Measurements from ENCODE around the gene UBE2S. TPM values are rescaled to one million over a fixed set of nuclear protein-coding genes. Genes with fewer than 3 reads are reported as not detected.
"Not testable (repeated sequence)": the region's sequence is repeated elsewhere in the genome, so short reads cannot be mapped to it uniquely, and the experiment has no call there.

UBE2S gene
- total RNA-seq, 3 donors from 2014 or later = 7.2 to 9.0 (median 8.9) TPM

DNA sequence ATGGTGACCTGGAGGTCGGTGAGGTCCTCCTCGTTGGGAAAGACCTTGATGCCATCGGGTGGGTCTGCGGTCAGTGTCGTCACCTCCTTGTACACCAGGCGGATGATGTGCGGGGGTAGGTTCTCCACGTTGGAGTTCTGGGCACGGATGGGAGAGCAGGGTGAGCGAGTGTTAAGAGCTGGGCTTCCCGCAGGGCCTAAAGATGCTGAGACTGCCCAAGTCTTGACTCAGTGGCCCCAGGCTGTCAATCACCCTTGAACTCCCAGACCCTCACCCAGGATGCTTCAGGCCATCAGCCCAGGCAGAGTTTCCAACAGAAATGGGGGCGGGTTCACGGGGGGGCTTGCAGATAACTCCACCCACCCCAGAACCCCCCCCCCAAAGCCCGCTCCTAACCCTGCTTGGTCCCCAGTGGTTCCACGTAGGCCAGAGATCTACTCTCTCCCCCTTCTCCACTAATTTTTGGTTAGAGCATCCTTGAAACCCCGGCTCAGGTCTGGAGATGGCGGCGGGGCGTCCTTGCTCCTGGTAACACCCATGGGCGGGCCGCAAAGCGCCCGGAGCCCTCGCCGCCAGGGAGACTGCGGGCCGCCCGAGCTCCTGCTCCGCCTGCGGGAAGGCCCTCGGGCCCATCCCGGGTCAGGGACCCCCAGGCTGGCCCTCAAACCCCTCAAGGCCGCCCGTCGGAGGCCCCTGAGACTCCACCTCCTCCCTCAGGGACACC lies 600 bp downstream of the UBE2S start:
- Histone ChIP-seq H3K9me3 (no peaks in the 10 kb centered on the region), H3K27me3 (no peaks in the 10 kb centered on the region), H3K4me1 (peaks cover 4 to 10% of the 10 kb centered on the region in 2 donors), H3K36me3 (no peaks in the 10 kb centered on the region), H3K27ac (peak overlapping the region; percentile 93 to 99), H3K4me3 (peak overlapping the region; percentile 94 to 95 (median 95))
- no peak for TF ChIP-seq POLR2AphosphoS5 (IDR thresholded peaks at IDR 0.05)
- no peak for TF ChIP-seq POLR2A (IDR thresholded peaks at IDR 0.05)
- TF ChIP-seq, protein P1, sequence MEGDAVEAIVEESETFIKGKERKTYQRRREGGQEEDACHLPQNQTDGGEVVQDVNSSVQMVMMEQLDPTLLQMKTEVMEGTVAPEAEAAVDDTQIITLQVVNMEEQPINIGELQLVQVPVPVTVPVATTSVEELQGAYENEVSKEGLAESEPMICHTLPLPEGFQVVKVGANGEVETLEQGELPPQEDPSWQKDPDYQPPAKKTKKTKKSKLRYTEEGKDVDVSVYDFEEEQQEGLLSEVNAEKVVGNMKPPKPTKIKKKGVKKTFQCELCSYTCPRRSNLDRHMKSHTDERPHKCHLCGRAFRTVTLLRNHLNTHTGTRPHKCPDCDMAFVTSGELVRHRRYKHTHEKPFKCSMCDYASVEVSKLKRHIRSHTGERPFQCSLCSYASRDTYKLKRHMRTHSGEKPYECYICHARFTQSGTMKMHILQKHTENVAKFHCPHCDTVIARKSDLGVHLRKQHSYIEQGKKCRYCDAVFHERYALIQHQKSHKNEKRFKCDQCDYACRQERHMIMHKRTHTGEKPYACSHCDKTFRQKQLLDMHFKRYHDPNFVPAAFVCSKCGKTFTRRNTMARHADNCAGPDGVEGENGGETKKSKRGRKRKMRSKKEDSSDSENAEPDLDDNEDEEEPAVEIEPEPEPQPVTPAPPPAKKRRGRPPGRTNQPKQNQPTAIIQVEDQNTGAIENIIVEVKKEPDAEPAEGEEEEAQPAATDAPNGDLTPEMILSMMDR (IDR thresholded peaks at IDR 0.05) = no peak
- intact Hi-C loops (cut with DNase I; ENCODE audit: low total_unique reads) = no loop called here
- DNase-seq (ENCODE audit: low spot score in 2 of 2) = no peak

DNA sequence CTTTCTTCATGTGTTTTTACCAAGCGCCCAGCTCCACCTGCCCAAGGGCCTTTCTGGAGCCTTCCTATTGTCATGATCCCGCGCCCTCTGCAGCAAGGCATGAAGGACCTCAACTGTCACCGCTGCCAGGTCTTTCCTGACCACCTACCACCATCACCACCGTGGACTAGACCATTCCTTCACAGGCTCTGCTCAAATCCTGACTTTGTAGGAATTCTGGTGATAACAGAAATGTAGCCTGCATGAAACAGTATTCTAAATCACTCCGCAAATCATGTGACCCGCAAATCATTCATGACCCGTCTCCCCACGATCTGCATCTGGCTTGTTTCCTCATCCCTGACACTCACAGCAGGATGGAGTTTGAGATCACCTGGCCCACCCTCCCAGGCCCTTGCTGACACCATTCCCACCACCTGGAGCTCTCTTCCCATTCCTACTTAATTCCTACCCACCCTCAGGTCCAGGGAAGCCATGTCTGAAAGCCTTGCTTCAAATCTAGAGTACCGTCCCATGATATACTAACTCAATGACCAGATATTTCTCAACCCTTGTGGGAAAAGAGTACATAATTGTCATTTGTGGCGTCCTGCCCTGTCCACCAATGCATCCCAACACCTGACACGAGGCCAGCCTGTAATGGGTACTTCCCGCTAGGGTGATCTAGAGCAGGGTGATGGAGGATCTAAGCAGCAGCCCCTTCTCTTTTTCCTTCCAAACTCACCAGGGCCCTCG lies 1.3 kb downstream of the UBE2S start:
- Histone ChIP-seq H3K27me3 (no peaks in the 10 kb centered on the region), H3K4me1 (peaks cover 4 to 10% of the 10 kb centered on the region in 2 donors), H3K9me3 (no peaks in the 10 kb centered on the region), H3K4me3 (peak overlapping the region; percentile 94 to 95 (median 95)), H3K27ac (peak overlapping the region in 1 of 2 donors; percentile 93), H3K36me3 (no peaks in the 10 kb centered on the region)
- intact Hi-C loops (cut with DNase I; ENCODE audit: low total_unique reads) = no loop called here
- no peak for DNase-seq (ENCODE audit: low spot score in 2 of 2)
- TF ChIP-seq POLR2AphosphoS5 (IDR thresholded peaks at IDR 0.05) (no peak), POLR2A (IDR thresholded peaks at IDR 0.05) (no peak)
- TF ChIP-seq, protein P1 (IDR thresholded peaks at IDR 0.05) = no peak

DNA sequence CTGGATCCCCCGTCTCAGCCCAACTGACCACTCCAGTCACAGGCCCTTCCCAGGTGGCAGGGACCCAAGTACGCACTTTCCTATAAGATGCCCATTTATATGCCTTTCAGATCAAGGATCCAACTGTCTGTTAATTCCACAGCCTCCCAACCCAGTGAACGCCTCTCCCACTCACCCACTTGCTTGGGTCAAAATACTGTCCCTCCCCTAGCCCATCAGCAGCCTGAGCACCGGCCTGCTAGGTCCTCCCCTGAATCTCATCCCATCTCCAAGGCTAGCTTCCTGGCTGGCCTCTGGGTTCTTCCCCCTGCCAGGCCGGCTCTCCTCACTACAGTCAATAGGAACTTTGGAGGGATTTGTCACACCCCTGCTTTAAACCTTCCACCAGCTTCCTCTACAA lies 1.9 kb downstream of the UBE2S start:
- no peak for TF ChIP-seq POLR2AphosphoS5 (IDR thresholded peaks at IDR 0.05)
- no peak for TF ChIP-seq POLR2A (IDR thresholded peaks at IDR 0.05)
- TF ChIP-seq, protein P1 (IDR thresholded peaks at IDR 0.05) = no peak
- Histone ChIP-seq H3K9me3 (no peaks in the 10 kb centered on the region), H3K27ac (no peak overlapping the region), H3K27me3 (no peaks in the 10 kb centered on the region), H3K4me3 (no peak overlapping the region), H3K4me1 (peaks cover 4 to 10% of the 10 kb centered on the region in 2 donors), H3K36me3 (no peaks in the 10 kb centered on the region)
- DNase-seq (ENCODE audit: low spot score in 2 of 2) = no peak
- intact Hi-C loops (cut with DNase I; ENCODE audit: low total_unique reads) = no loop called here

DNA sequence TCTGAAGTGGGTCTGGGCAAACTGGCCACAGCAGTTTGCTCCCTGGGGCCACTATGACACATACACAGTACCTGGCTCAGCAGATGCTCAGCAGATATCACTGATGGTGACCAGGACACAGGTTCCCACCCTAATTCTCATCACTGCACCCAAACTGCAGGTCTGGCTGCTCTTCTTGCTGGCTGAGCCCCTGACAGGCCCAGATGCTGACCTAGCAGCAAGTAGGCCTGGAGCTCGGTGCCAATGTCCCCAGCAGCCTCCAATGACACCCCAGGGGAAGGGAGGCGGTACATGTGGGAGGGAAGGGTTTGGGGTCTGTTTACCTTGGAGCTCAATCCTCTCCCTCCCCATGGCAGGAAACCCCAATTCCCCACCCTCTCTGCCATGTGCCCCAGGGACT lies 5.1 kb downstream of the UBE2S start:
- no peaks in the 10 kb centered on the region for H3K27me3 ChIP-seq
- no peak for DNase-seq (ENCODE audit: low spot score in 2 of 2)
- no peaks in the 10 kb centered on the region for H3K9me3 ChIP-seq
- H3K4me3 ChIP-seq = no peak overlapping the region
- TF ChIP-seq POLR2A (IDR thresholded peaks at IDR 0.05) = no peak
- TF ChIP-seq, protein P1 (IDR thresholded peaks at IDR 0.05) = no peak
- no peak for TF ChIP-seq POLR2AphosphoS5 (IDR thresholded peaks at IDR 0.05)
- no peaks in the 10 kb centered on the region for H3K36me3 ChIP-seq
- intact Hi-C loops (cut with DNase I; ENCODE audit: low total_unique reads) = no loop called here
- H3K4me1 ChIP-seq = peaks cover 4 to 10% of the 10 kb centered on the region in 2 donors
- no peak overlapping the region for H3K27ac ChIP-seq

DNA sequence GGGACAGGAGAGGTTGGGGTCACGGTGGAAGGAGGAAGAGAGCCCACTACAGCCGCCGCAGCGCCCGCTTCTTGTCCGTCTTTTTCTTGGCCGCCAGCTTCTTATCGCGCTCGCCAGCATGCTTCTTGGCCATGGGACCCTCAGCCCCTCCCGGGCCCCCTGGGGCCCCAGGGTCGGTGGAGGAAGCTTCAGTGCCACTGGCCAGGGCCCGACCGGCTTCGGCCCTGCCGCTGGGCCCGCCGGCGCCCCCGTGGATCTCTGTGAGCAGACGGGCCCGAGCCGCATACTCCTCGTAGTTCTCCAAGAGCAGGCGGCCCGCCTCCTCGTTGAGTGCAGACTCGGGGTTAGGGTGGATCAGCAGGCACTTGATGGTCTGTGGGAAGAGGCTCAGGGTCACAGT lies 6.2 kb downstream of the UBE2S start:
- H3K4me3 ChIP-seq; H3K27me3 ChIP-seq; H3K9me3 ChIP-seq; H3K4me1 ChIP-seq; DNase-seq (ENCODE audit: low spot score in 2 of 2); H3K36me3 ChIP-seq; intact Hi-C loops (cut with DNase I; ENCODE audit: low total_unique reads); H3K27ac ChIP-seq: not testable (repeated sequence)

Measured in breast epithelium (tissue), 4 donors.